Measurements from ENCODE around the gene BSPRY. TPM values are rescaled to one million over a fixed set of nuclear protein-coding genes. Genes with fewer than 3 reads are reported as not detected.

BSPRY gene
- total RNA-seq, 1 donor from 2014 or later = 0.27 TPM

- Histone ChIP-seq H3K36me3 (ENCODE audit: insufficient read depth, low read length) (no peaks in the 10 kb centered on the region), H3K4me1 (ENCODE audit: insufficient read depth, low read length) (no peaks in the 10 kb centered on the region), H3K79me2 (ENCODE audit: insufficient read depth, low read length) (no peaks in the 10 kb centered on the region), H3K27ac (ENCODE audit: low read depth, low read length) (no peak overlapping the region), H3K9me3 (ENCODE audit: insufficient read depth, low read depth, low read length) (no peaks in the 10 kb centered on the region), H2AFZ (ENCODE audit: low read depth, low read length) (no peak overlapping the region), H3K4me3 (ENCODE audit: insufficient read depth, low read depth, low read length) (no peak overlapping the region), H3K9ac (ENCODE audit: low read length) (no peak overlapping the region), H3K27me3 (ENCODE audit: insufficient read depth, low read length) (no peaks in the 10 kb centered on the region), H4K20me1 (ENCODE audit: insufficient read depth, low read length) (no peaks in the 10 kb centered on the region), H3K4me2 (ENCODE audit: low read length) (no peak overlapping the region)
- TF ChIP-seq CTCF (IDR thresholded peaks at IDR 0.05; ENCODE audit: insufficient read depth, low read depth, low read length) (no peak), EZH2 (IDR thresholded peaks at IDR 0.05; ENCODE audit: insufficient read depth, low read length) (no peak)
- Mint-ChIP-seq H3K4me1 (ENCODE audit: low read depth, unreplicated experiment) (no peaks in the 10 kb centered on the region), H3K36me3 (ENCODE audit: low read depth, unreplicated experiment) (peaks cover 4% of the 10 kb centered on the region), H3K27me3 (ENCODE audit: low read depth, unreplicated experiment) (peaks cover 7% of the 10 kb centered on the region), H3K27ac (ENCODE audit: unreplicated experiment) (no peak overlapping the region), H3K9me3 (ENCODE audit: unreplicated experiment) (peaks cover 6% of the 10 kb centered on the region), H3K4me3 (ENCODE audit: unreplicated experiment) (no peak overlapping the region)
- DNase-seq (ENCODE audit: low read depth) (no peak), FAIRE-seq (no peak)
Observed at GRCh38 chr9:113322671-113323070, 26.7 kb upstream of the BSPRY start.

- H2AFZ ChIP-seq (ENCODE audit: low read depth, low read length) = no peak overlapping the region
- H3K4me1 ChIP-seq (ENCODE audit: insufficient read depth, low read length) = no peaks in the 10 kb centered on the region
- TF ChIP-seq CTCF (IDR thresholded peaks at IDR 0.05; ENCODE audit: insufficient read depth, low read depth, low read length) (no peak), EZH2 (IDR thresholded peaks at IDR 0.05; ENCODE audit: insufficient read depth, low read length) (no peak)
Observed at GRCh38 chr9:113326230-113326629, 23.1 kb upstream of the BSPRY start.

GRCh38 chr9:113328045-113328782 is 21.1 kb upstream of the BSPRY start:
- DNase-seq (ENCODE audit: low read depth) (no peak), FAIRE-seq (no peak)
- no peak for TF ChIP-seq EZH2 (IDR thresholded peaks at IDR 0.05; ENCODE audit: insufficient read depth, low read length)
- no peak for TF ChIP-seq CTCF (IDR thresholded peaks at IDR 0.05; ENCODE audit: insufficient read depth, low read depth, low read length)
- no peaks in the 10 kb centered on the region for H3K4me1 ChIP-seq (ENCODE audit: insufficient read depth, low read length)
- Mint-ChIP-seq H3K4me3 (ENCODE audit: unreplicated experiment) (no peak overlapping the region), H3K27ac (ENCODE audit: unreplicated experiment) (no peak overlapping the region), H3K9me3 (ENCODE audit: unreplicated experiment) (no peaks in the 10 kb centered on the region), H3K27me3 (ENCODE audit: low read depth, unreplicated experiment) (peaks cover 2% of the 10 kb centered on the region), H3K4me1 (ENCODE audit: low read depth, unreplicated experiment) (no peaks in the 10 kb centered on the region), H3K36me3 (ENCODE audit: low read depth, unreplicated experiment) (no peaks in the 10 kb centered on the region)
- H4K20me1 ChIP-seq (ENCODE audit: insufficient read depth, low read length) = no peaks in the 10 kb centered on the region
- H3K4me2 ChIP-seq (ENCODE audit: low read length) = no peak overlapping the region
- no peaks in the 10 kb centered on the region for H3K9me3 ChIP-seq (ENCODE audit: insufficient read depth, low read depth, low read length)
- H3K27ac ChIP-seq (ENCODE audit: low read depth, low read length) = no peak overlapping the region
- H3K27me3 ChIP-seq (ENCODE audit: insufficient read depth, low read length) = no peaks in the 10 kb centered on the region
- H3K79me2 ChIP-seq (ENCODE audit: insufficient read depth, low read length) = no peaks in the 10 kb centered on the region
- no peak overlapping the region for H2AFZ ChIP-seq (ENCODE audit: low read depth, low read length)
- no peak overlapping the region for H3K9ac ChIP-seq (ENCODE audit: low read length)
- no peaks in the 10 kb centered on the region for H3K36me3 ChIP-seq (ENCODE audit: insufficient read depth, low read length)
- no peak overlapping the region for H3K4me3 ChIP-seq (ENCODE audit: insufficient read depth, low read depth, low read length)

More at GRCh38 chr9:113326230-113326629, 23.1 kb upstream of the BSPRY start:
- H3K27me3 Mint-ChIP-seq (ENCODE audit: low read depth, unreplicated experiment) = peaks cover 4% of the 10 kb centered on the region
- H4K20me1 ChIP-seq (ENCODE audit: insufficient read depth, low read length) = no peaks in the 10 kb centered on the region
- DNase-seq (ENCODE audit: low read depth) (no peak), FAIRE-seq (no peak)
- no peak overlapping the region for H3K27ac Mint-ChIP-seq (ENCODE audit: unreplicated experiment)
- no peaks in the 10 kb centered on the region for H3K79me2 ChIP-seq (ENCODE audit: insufficient read depth, low read length)
- H3K27ac ChIP-seq (ENCODE audit: low read depth, low read length) = no peak overlapping the region
- H3K36me3 Mint-ChIP-seq (ENCODE audit: low read depth, unreplicated experiment) = peaks cover 3% of the 10 kb centered on the region
- no peaks in the 10 kb centered on the region for H3K9me3 ChIP-seq (ENCODE audit: insufficient read depth, low read depth, low read length)
- H3K9ac ChIP-seq (ENCODE audit: low read length) = no peak overlapping the region
- no peaks in the 10 kb centered on the region for H3K27me3 ChIP-seq (ENCODE audit: insufficient read depth, low read length)
- no peaks in the 10 kb centered on the region for H3K9me3 Mint-ChIP-seq (ENCODE audit: unreplicated experiment)
- H3K36me3 ChIP-seq (ENCODE audit: insufficient read depth, low read length) = no peaks in the 10 kb centered on the region
- no peak overlapping the region for H3K4me3 Mint-ChIP-seq (ENCODE audit: unreplicated experiment)
- no peak overlapping the region for H3K4me3 ChIP-seq (ENCODE audit: insufficient read depth, low read depth, low read length)
- no peak overlapping the region for H3K4me2 ChIP-seq (ENCODE audit: low read length)
- no peaks in the 10 kb centered on the region for H3K4me1 Mint-ChIP-seq (ENCODE audit: low read depth, unreplicated experiment)

All from astrocyte (in vitro differentiated cells and primary cell).